HepG2 (cell line): ENCODE results near the gene SWI5. TPM values are rescaled to one million over a fixed set of nuclear protein-coding genes. Genes with fewer than 3 reads are reported as not detected.

Experiments used
- FOXP1 ChIP-seq, 2 experiments: fragments of 450-650 bp in 1 of 2; IDR thresholded peaks; 2 replicates each; pipeline ENCODE4 v1.6.1; 2017 to 2018; ENCODE audit warnings: antibody characterized with exemption in 1 of 2
- HNF4A ChIP-seq: sonication (generic); formaldehyde crosslinking; IDR thresholded peaks from 2 replicates; pipeline ENCODE4 v1.4.0; 2020; ENCODE audit warnings: missing genetic modification reagents
- KLF15 ChIP-seq: sonication (generic); formaldehyde crosslinking; IDR thresholded peaks from 2 replicates; pipeline ENCODE4 v1.8.1; 2023; ENCODE audit warnings: borderline replicate concordance, mild to moderate bottlenecking, inconsistent platforms, missing genetic modification reagents, mixed read lengths
- LCORL ChIP-seq, 2 experiments: fragments of 450-650 bp in 1 of 2; sonication (generic) in 1 of 2; formaldehyde crosslinking in 1 of 2; IDR thresholded peaks; 2 replicates each; pipeline versions ENCODE4 v1.5.0 to v1.6.1; 2017 to 2020; ENCODE audit warnings: antibody characterized with exemption in 1 of 2, missing genetic modification reagents in 1 of 2
- NBN ChIP-seq: fragments of 450-650 bp; conservative IDR thresholded peaks from 2 replicates; pipeline ENCODE4 v1.6.1; 2017
- NFKB2 ChIP-seq: sonication (generic); formaldehyde crosslinking; IDR thresholded peaks from 2 replicates; pipeline ENCODE4 v1.4.0; 2020; ENCODE audit warnings: missing genetic modification reagents, borderline replicate concordance
- PAF1 ChIP-seq: IDR thresholded peaks from 2 replicates; pipeline ENCODE4 v1.6.1; 2016; ENCODE audit warnings: missing genetic modification reagents, missing compliant biosample characterization
- PAWR ChIP-seq: sonication (generic); formaldehyde crosslinking; IDR thresholded peaks from 2 replicates; pipeline ENCODE4 v1.4.0; 2020; ENCODE audit warnings: missing genetic modification reagents, mild to moderate bottlenecking, borderline replicate concordance
- POLR2A ChIP-seq, 2 experiments: IDR thresholded peaks; 2 replicates each; pipeline ENCODE4 v1.6.1; 2011; ENCODE audit warnings: low read depth in 2 of 2, low read length in 2 of 2, mild to moderate bottlenecking in 1 of 2, moderate library complexity in 1 of 2; ENCODE audit not compliant: insufficient read depth in 1 of 2
- SMAD3 ChIP-seq: sonication (generic); formaldehyde crosslinking; IDR thresholded peaks from 2 replicates; pipeline ENCODE4 v1.4.0; 2020; ENCODE audit warnings: missing genetic modification reagents
- ZFY ChIP-seq: sonication (generic); formaldehyde crosslinking; IDR thresholded peaks from 2 replicates; pipeline ENCODE4 v1.4.0; 2020; ENCODE audit warnings: missing genetic modification reagents
- ZNF160 ChIP-seq: sonication (generic); formaldehyde crosslinking; IDR thresholded peaks from 2 replicates; pipeline ENCODE4 v1.8.0; 2022; ENCODE audit warnings: mild to moderate bottlenecking, inconsistent platforms, missing genetic modification reagents
- ZNF557 ChIP-seq: sonication (generic); formaldehyde crosslinking; IDR thresholded peaks from 2 replicates; pipeline ENCODE4 v1.4.0; 2020; ENCODE audit warnings: missing genetic modification reagents
- ZNF75D ChIP-seq: sonication (generic); formaldehyde crosslinking; IDR thresholded peaks from 2 replicates; pipeline ENCODE4 v1.8.1; 2023; ENCODE audit warnings: missing genetic modification reagents, mild to moderate bottlenecking, borderline replicate concordance
- ZNF772 ChIP-seq: sonication (generic); formaldehyde crosslinking; IDR thresholded peaks from 2 replicates; pipeline ENCODE4 v1.5.0; 2020; ENCODE audit warnings: mild to moderate bottlenecking, missing genetic modification reagents
- polyA plus RNA-seq, 8 experiments: library from polyadenylated mRNA; depleted of rRNA in 3 of 8; stranded (reverse) in 7 of 8; unstranded in 1 of 8; fragments of >200 nt; fragmentation: Illumina TruSeq in 4 of 8; extraction: Trizol in 4 of 8; gene quantifications; 2 replicates each; pipeline versions ENCODE4 v1.2.1 to v1.2.3, GENCODE V29; 2011 to 2016; ENCODE audit warnings: low read depth in 4 of 8, missing spikeins in 1 of 8, mixed read lengths in 1 of 8; ENCODE audit not compliant: insufficient read depth in 1 of 8
- total RNA-seq, 5 experiments: library from RNA; depleted of rRNA; stranded (reverse); fragments of >200 nt; fragmentation: Illumina TruSeq; extraction: Trizol; gene quantifications; 2 replicates each; pipeline ENCODE4 v1.2.3, GENCODE V29; 2016; ENCODE audit warnings: low read depth in 1 of 5
- TF ChIP-seq, protein P1 (sequence below): sonication (generic); formaldehyde crosslinking; IDR thresholded peaks from 2 replicates; pipeline ENCODE4 v1.4.0; 2020; ENCODE audit warnings: missing genetic modification reagents; ENCODE audit errors: not compliant biosample characterization
- TF ChIP-seq, protein P2 (sequence below): sonication (generic); formaldehyde crosslinking; IDR thresholded peaks from 2 replicates; pipeline ENCODE4 v1.5.1; 2020; ENCODE audit warnings: missing genetic modification reagents, mild to moderate bottlenecking, borderline replicate concordance
- TF ChIP-seq, protein P3 (sequence below): sonication (generic); formaldehyde crosslinking; IDR thresholded peaks from 2 replicates; pipeline ENCODE4 v1.4.0; 2020; ENCODE audit warnings: mild to moderate bottlenecking, missing genetic modification reagents
- TF ChIP-seq, protein P4 (sequence below): sonication (generic); formaldehyde crosslinking; IDR thresholded peaks from 2 replicates; pipeline ENCODE4 v1.8.1; 2023; ENCODE audit warnings: mild to moderate bottlenecking, inconsistent platforms, moderate library complexity, missing genetic modification reagents, borderline replicate concordance
- TF ChIP-seq, protein P5 (sequence below): sonication (generic); formaldehyde crosslinking; IDR thresholded peaks from 2 replicates; pipeline ENCODE4 v1.8.0; 2022; ENCODE audit warnings: mild to moderate bottlenecking, missing genetic modification reagents, borderline replicate concordance

Gene SWI5
- total and polyA plus RNA-seq, 2 of the 13 experiments (the other 11 are each of a cell fraction or from before 2014, with no cell fraction given), result 39.2 to 41.0 TPM

DNA sequence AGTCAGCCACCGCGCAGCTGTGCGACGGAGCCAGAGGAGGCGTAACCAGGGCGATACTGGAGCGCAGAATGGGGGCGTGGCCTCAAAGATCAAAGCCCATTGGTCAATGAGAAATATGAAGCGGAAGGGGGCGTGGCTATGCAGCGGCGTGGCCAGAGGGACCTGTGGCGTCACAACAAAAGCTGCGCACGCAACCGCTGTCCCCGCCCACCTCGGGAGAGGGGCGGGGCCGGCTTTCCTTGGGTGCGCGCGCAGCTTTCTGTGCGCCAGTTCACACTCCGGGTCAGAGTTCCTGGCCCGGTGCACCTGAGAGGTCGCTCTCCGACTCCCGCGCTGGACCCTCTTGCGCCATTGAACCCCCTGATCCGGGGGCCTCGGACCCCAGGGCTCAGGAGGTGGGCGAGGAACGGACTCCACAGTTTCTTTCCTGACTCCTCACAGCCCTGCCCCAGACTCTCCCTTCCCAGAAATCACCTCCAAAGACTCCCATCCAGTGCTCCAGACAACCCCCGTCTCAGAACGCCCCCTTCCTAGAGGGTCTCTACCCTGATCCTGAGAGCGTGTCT lies at the start of gene SWI5 (continued):
- TF ChIP-seq, protein P1, sequence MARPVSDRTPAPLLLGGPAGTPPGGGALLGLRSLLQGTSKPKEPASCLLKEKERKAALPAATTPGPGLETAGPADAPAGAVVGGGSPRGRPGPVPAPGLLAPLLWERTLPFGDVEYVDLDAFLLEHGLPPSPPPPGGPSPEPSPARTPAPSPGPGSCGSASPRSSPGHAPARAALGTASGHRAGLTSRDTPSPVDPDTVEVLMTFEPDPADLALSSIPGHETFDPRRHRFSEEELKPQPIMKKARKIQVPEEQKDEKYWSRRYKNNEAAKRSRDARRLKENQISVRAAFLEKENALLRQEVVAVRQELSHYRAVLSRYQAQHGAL (CRISPR knock-in tag), result no peak
- TF ChIP-seq, protein P2, sequence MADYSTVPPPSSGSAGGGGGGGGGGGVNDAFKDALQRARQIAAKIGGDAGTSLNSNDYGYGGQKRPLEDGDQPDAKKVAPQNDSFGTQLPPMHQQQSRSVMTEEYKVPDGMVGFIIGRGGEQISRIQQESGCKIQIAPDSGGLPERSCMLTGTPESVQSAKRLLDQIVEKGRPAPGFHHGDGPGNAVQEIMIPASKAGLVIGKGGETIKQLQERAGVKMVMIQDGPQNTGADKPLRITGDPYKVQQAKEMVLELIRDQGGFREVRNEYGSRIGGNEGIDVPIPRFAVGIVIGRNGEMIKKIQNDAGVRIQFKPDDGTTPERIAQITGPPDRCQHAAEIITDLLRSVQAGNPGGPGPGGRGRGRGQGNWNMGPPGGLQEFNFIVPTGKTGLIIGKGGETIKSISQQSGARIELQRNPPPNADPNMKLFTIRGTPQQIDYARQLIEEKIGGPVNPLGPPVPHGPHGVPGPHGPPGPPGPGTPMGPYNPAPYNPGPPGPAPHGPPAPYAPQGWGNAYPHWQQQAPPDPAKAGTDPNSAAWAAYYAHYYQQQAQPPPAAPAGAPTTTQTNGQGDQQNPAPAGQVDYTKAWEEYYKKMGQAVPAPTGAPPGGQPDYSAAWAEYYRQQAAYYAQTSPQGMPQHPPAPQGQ, result no peak
- TF ChIP-seq, protein P3, sequence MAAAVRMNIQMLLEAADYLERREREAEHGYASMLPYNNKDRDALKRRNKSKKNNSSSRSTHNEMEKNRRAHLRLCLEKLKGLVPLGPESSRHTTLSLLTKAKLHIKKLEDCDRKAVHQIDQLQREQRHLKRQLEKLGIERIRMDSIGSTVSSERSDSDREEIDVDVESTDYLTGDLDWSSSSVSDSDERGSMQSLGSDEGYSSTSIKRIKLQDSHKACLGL (CRISPR knock-in tag), result peak; percentile 63
- TF ChIP-seq LCORL (IDR thresholded peaks at IDR 0.05) (no peak), LCORL (CRISPR knock-in tag; IDR thresholded peaks at IDR 0.05) (0 out of 2 replicates have a peak, but pooled peaks have one; percentile 35), ZNF160 (CRISPR knock-in tag) (no peak), ZNF75D (no peak), POLR2A (IDR thresholded peaks at IDR 0.05; ENCODE audit: insufficient read depth in 1 of 2, low read depth in 2 of 2, low read length in 2 of 2) (peak; percentile 94 to 99), ZNF557 (no peak), PAF1 (no peak), ZFY (CRISPR knock-in tag) (peak; percentile 69; the same call in 1 of the 2 replicates), NBN (no peak), NFKB2 (CRISPR knock-in tag) (peak; percentile 38; the same call in 1 of the 2 replicates), PAWR (CRISPR knock-in tag) (no peak), HNF4A (CRISPR knock-in tag) (peak; percentile 83), SMAD3 (CRISPR knock-in tag) (no peak), ZNF772 (CRISPR knock-in tag) (no peak), KLF15 (CRISPR knock-in tag) (peak; percentile 75; the same call in 1 of the 2 replicates), FOXP1 (IDR thresholded peaks at IDR 0.05) (no peak), FOXP1 (CRISPR knock-in tag; IDR thresholded peaks at IDR 0.05) (no peak)
- TF ChIP-seq, protein P4, sequence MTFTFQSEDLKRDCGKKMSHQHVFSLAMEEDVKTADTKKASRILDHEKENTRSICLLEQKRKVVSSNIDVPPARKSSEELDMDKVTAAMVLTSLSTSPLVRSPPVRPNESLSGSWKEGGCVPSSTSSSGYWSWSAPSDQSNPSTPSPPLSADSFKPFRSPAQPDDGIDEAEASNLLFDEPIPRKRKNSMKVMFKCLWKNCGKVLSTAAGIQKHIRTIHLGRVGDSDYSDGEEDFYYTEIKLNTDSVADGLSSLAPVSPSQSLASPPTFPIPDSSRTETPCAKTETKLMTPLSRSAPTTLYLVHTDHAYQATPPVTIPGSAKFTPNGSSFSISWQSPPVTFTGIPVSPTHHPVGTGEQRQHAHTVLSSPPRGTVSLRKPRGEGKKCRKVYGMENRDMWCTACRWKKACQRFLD (CRISPR knock-in tag), result no peak
- TF ChIP-seq, protein P5, sequence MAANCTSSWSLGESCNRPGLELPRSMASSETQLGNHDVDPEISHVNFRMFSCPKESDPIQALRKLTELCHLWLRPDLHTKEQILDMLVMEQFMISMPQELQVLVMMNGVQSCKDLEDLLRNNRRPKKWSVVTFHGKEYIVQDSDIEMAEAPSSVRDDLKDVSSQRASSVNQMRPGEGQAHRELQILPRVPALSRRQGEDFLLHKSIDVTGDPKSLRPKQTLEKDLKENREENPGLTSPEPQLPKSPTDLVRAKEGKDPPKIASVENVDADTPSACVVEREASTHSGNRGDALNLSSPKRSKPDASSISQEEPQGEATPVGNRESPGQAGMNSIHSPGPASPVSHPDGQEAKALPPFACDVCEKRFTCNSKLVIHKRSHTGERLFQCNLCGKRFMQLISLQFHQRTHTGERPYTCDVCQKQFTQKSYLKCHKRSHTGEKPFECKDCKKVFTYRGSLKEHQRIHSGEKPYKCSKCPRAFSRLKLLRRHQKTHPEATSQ (CRISPR knock-in tag), result no peak
